OCI-LY7 (cell line): ENCODE data around the gene C1QC. TPM values are rescaled to one million over a fixed set of nuclear protein-coding genes. Genes with fewer than 3 reads are reported as not detected.

Source experiments
- BruUV-seq: library from RNA; stranded (reverse); fragments of 400-500 nt; replicated peaks from 2 replicates; lab custom pipeline; 2021; lab: Mats Ljungman, UMichigan
- CTCF ChIA-PET: fragments of 300-600 bp; sonication (Branson Sonifier 250); formaldehyde crosslinking; loops from one replicate; lab custom pipeline; 2022; ENCODE audit warnings: antibody characterized with exemption; ENCODE audit not compliant: unreplicated experiment; lab: Charles Lee
- POLR2A ChIA-PET: fragments of 300-600 bp; sonication (Branson Sonifier 250); formaldehyde crosslinking; loops from one replicate; lab custom pipeline; 2022; ENCODE audit warnings: antibody characterized with exemption; lab: Charles Lee
- DNase-seq: peaks from one replicate; pipeline ENCODE4 v3.0.0-alpha.2; 2015; ENCODE audit warnings: low spot score
- H2AFZ ChIP-seq: fragments of 200-600 bp; sonication (generic), shearing (Covaris generic); 2 replicates; pipeline ENCODE4 v1.6.1; 2014; ENCODE audit warnings: mild to moderate bottlenecking, antibody characterized with exemption, low read length, moderate library complexity
- H3K27ac ChIP-seq: fragments of 200-600 bp; sonication (generic); 2 replicates; pipeline ENCODE4 v1.5.1; 2014; ENCODE audit warnings: mixed run types, low read depth, mild to moderate bottlenecking, moderate library complexity, low read length, inconsistent platforms; ENCODE audit not compliant: poor library complexity, severe bottlenecking
- H3K36me3 ChIP-seq: fragments of 200-600 bp; sonication (generic); 2 replicates; pipeline ENCODE4 v1.6.1; 2014; ENCODE audit warnings: mild to moderate bottlenecking, antibody characterized with exemption, low read length, moderate library complexity, mixed read lengths; ENCODE audit not compliant: insufficient read depth
- H3K4me1 ChIP-seq: fragments of 200-600 bp; sonication (generic); 2 replicates; pipeline ENCODE4 v1.5.1; 2014; ENCODE audit warnings: mild to moderate bottlenecking, low read length; ENCODE audit not compliant: insufficient read depth, poor library complexity, severe bottlenecking
- H3K4me2 ChIP-seq: fragments of 200-600 bp; sonication (generic); 2 replicates; pipeline ENCODE4 v1.6.1; 2014; ENCODE audit warnings: mild to moderate bottlenecking, low read length
- H3K4me3 ChIP-seq: fragments of 200-600 bp; sonication (generic); 2 replicates; pipeline ENCODE4 v1.5.1; 2014; ENCODE audit warnings: mild to moderate bottlenecking, low read depth, low read length; ENCODE audit not compliant: poor library complexity, severe bottlenecking
- H3K79me2 ChIP-seq: fragments of 200-600 bp; sonication (generic); 2 replicates; pipeline ENCODE4 v1.6.1; 2016; ENCODE audit warnings: low read depth, mild to moderate bottlenecking, low read length, moderate library complexity, mixed read lengths; ENCODE audit not compliant: insufficient read depth
- H3K9me2 ChIP-seq: fragments of 200-600 bp; sonication (generic); 2 replicates; pipeline ENCODE4 v1.6.1; 2016; ENCODE audit warnings: mild to moderate bottlenecking, low read length, mixed read lengths; ENCODE audit not compliant: insufficient read depth
- H3K9me3 ChIP-seq: fragments of 200-600 bp; sonication (generic); 2 replicates; pipeline ENCODE4 v1.6.1; 2014; ENCODE audit warnings: mild to moderate bottlenecking, mixed run types, low read length, mixed read lengths
- H4K20me1 ChIP-seq: fragments of 200-600 bp; sonication (generic); 2 replicates; pipeline ENCODE4 v1.6.1; 2014; ENCODE audit warnings: mild to moderate bottlenecking, antibody characterized with exemption, low read length, moderate library complexity, mixed read lengths; ENCODE audit not compliant: insufficient read depth
- CTCF ChIP-seq: fragments of 200-600 bp; sonication (generic); conservative IDR thresholded peaks from 2 replicates; pipeline ENCODE4 v1.5.1; 2014; ENCODE audit warnings: mild to moderate bottlenecking, antibody characterized with exemption, low read length, moderate library complexity, mixed read lengths
- EZH2phosphoT487 ChIP-seq: fragments of 200-600 bp; sonication (generic); IDR thresholded peaks from 2 replicates; pipeline ENCODE4 v1.6.1; 2018; ENCODE audit warnings: low read depth, borderline replicate concordance, mild to moderate bottlenecking, mixed run types, antibody characterized with exemption, low read length, moderate library complexity, mixed read lengths
- intact Hi-C: fragments of 100-400 bp; cut with micrococcal nuclease; formaldehyde crosslinking; loops from one replicate; pipeline ENCODE4 v1.10.0; 2022; ENCODE audit not compliant: unreplicated experiment
- total RNA-seq, 2 experiments: library from RNA; depleted of rRNA in 1 of 2; stranded (reverse); fragments of >200 nt in 1 of 2; shearing (Covaris generic) in 1 of 2; gene quantifications; 2 replicates each; pipeline ENCODE4 v1.2.3, GENCODE V29; 2014 to 2022

C1QC gene
- total RNA-seq, 2 experiments from 2014 or later, result not detected

GRCh38 chr1:22660716-22661241 lies 17.3 kb downstream of the C1QC start:
- BruUV-seq, result no TSS peak
- Histone ChIP-seq H3K9me3 (no peaks in the 10 kb centered on the region), H3K36me3 (no peaks in the 10 kb centered on the region), H3K79me2 (no peaks in the 10 kb centered on the region), H2AFZ (no peak overlapping the region), H3K9me2 (no peaks in the 10 kb centered on the region), H4K20me1 (no peaks in the 10 kb centered on the region), H3K4me2 (no peak overlapping the region), H3K4me1 (no peaks in the 10 kb centered on the region), H3K4me3 (no peak overlapping the region), H3K27ac (no peak overlapping the region)
- no peak for TF ChIP-seq EZH2phosphoT487
- no peak for TF ChIP-seq CTCF
- DNase-seq, result no peak
- ChIA-PET CTCF (no interaction called here), POLR2A (no interaction called here)
- intact Hi-C loops, result no loop called here

GRCh38 chr1:22661880-22662279 lies 18.4 kb downstream of the C1QC start:
- Histone ChIP-seq H3K4me3 (no peak overlapping the region), H3K4me2 (no peak overlapping the region), H2AFZ (no peak overlapping the region), H3K79me2 (no peaks in the 10 kb centered on the region), H3K4me1 (no peaks in the 10 kb centered on the region), H3K27ac (no peak overlapping the region), H3K9me3 (no peaks in the 10 kb centered on the region), H4K20me1 (no peaks in the 10 kb centered on the region), H3K36me3 (no peaks in the 10 kb centered on the region), H3K9me2 (no peaks in the 10 kb centered on the region)
- no peak for DNase-seq
- intact Hi-C loops, result no loop called here
- TF ChIP-seq CTCF (no peak), EZH2phosphoT487 (no peak)
- ChIA-PET POLR2A (no interaction called here), CTCF (no interaction called here)
- BruUV-seq, result no TSS peak

- no peak for TF ChIP-seq CTCF
- TF ChIP-seq EZH2phosphoT487, result no peak
- BruUV-seq, result no TSS peak
- H3K4me2 ChIP-seq, result no peak overlapping the region
- H3K27ac ChIP-seq, result no peak overlapping the region
- H4K20me1 ChIP-seq, result no peaks in the 10 kb centered on the region
- ChIA-PET POLR2A (interaction anchor here (1.2 kb wide), 1 partner anchor 11 kb away, joined by 4 read pairs; no protein-coding TSS in a partner anchor), CTCF (no interaction called here)
- H2AFZ ChIP-seq, result no peak overlapping the region
- H3K9me3 ChIP-seq, result no peaks in the 10 kb centered on the region
- no peak overlapping the region for H3K4me3 ChIP-seq
- DNase-seq, result peak; percentile 51
- no peaks in the 10 kb centered on the region for H3K4me1 ChIP-seq
- H3K36me3 ChIP-seq, result no peaks in the 10 kb centered on the region
- intact Hi-C loops, result no loop called here
- H3K9me2 ChIP-seq, result no peaks in the 10 kb centered on the region
- H3K79me2 ChIP-seq, result no peaks in the 10 kb centered on the region
Observed at GRCh38 chr1:22662318-22662717, 18.9 kb downstream of the C1QC start.
